GM23338 (cell line): ENCODE data around the gene LRFN3. TPM values are rescaled to one million over a fixed set of nuclear protein-coding genes. Genes with fewer than 3 reads are reported as not detected.

Experiments
- ATAC-seq: fragments of 200-7000 bp; cut with Tn5 transposase; 3 replicates; pipeline ENCODE4 v1.9.1; 2020
- DNase-seq: peaks from one replicate; pipeline ENCODE4 v3.0.0-alpha.2; 2015; ENCODE audit warnings: low spot score
- H2AFZ ChIP-seq: fragments of 200-600 bp; sonication (generic); 2 replicates; pipeline ENCODE4 v1.8.0; 2016; ENCODE audit warnings: antibody characterized with exemption, mild to moderate bottlenecking, moderate library complexity
- H3F3A ChIP-seq: fragments of 200-600 bp; sonication (generic); replicated peaks from 2 replicates; pipeline ENCODE4 v1.8.0; 2017; ENCODE audit warnings: antibody characterized with exemption, mixed run types, low read depth
- H3K27ac ChIP-seq: fragments of 200-600 bp; sonication (generic); 2 replicates; pipeline ENCODE4 v1.6.1; 2016; ENCODE audit warnings: low read depth
- H3K27me3 ChIP-seq: fragments of 200-600 bp; sonication (generic); 2 replicates; pipeline ENCODE4 v1.8.0; 2016; ENCODE audit warnings: mild to moderate bottlenecking, mixed run types, moderate library complexity; ENCODE audit not compliant: insufficient read depth
- H3K36me3 ChIP-seq: fragments of 200-600 bp; sonication (generic); 2 replicates; pipeline ENCODE4 v1.8.0; 2016; ENCODE audit warnings: mild to moderate bottlenecking; ENCODE audit not compliant: insufficient read depth
- H3K4me1 ChIP-seq: fragments of 200-600 bp; sonication (generic); 2 replicates; pipeline ENCODE4 v1.8.0; 2016; ENCODE audit warnings: mild to moderate bottlenecking, moderate library complexity; ENCODE audit not compliant: insufficient read depth
- H3K4me2 ChIP-seq: fragments of 200-600 bp; sonication (generic); 2 replicates; pipeline ENCODE4 v1.7.1; 2017; ENCODE audit warnings: mixed run types
- H3K4me3 ChIP-seq: fragments of 200-600 bp; sonication (generic); 2 replicates; pipeline ENCODE4 v1.6.1; 2016; ENCODE audit warnings: mixed run types
- H3K79me2 ChIP-seq: fragments of 200-600 bp; sonication (generic); replicated peaks from 2 replicates; pipeline ENCODE4 v1.8.0; 2017; ENCODE audit warnings: mild to moderate bottlenecking; ENCODE audit not compliant: insufficient read depth
- H3K9me2 ChIP-seq: fragments of 200-600 bp; sonication (generic); 2 replicates; pipeline ENCODE4 v1.8.0; 2017; ENCODE audit not compliant: insufficient read depth
- H4K20me1 ChIP-seq: fragments of 200-600 bp; sonication (generic); replicated peaks from 2 replicates; pipeline ENCODE4 v1.8.0; 2017; ENCODE audit warnings: mild to moderate bottlenecking; ENCODE audit not compliant: insufficient read depth
- H3K27ac Mint-ChIP-seq: 2 replicates; pipeline ENCODE4 v1.8.0; 2020; ENCODE audit warnings: inconsistent platforms, mild to moderate bottlenecking, moderate library complexity, mixed read lengths
- H3K27me3 Mint-ChIP-seq: 3 replicates; pipeline ENCODE4 v1.8.0; 2022; ENCODE audit warnings: low read depth, mild to moderate bottlenecking, moderate library complexity, mixed read lengths, inconsistent platforms; ENCODE audit not compliant: insufficient read depth, poor library complexity
- H3K36me3 Mint-ChIP-seq: 3 replicates; pipeline ENCODE4 v1.8.0; 2021; ENCODE audit warnings: low read depth, mild to moderate bottlenecking, inconsistent platforms, moderate library complexity, mixed read lengths
- H3K4me1 Mint-ChIP-seq: 3 replicates; pipeline ENCODE4 v1.8.0; 2020; ENCODE audit warnings: mild to moderate bottlenecking, inconsistent platforms, mixed read lengths
- H3K4me3 Mint-ChIP-seq: 3 replicates; pipeline ENCODE4 v1.8.0; 2021; ENCODE audit warnings: moderate library complexity, mild to moderate bottlenecking, inconsistent platforms, mixed read lengths
- H3K9me3 Mint-ChIP-seq: 3 replicates; pipeline ENCODE4 v1.8.0; 2020; ENCODE audit warnings: moderate library complexity, mild to moderate bottlenecking, inconsistent platforms, mixed read lengths
- EZH2phosphoT487 ChIP-seq: fragments of 200-600 bp; sonication (generic); IDR thresholded peaks from one replicate; pipeline ENCODE4 v1.8.1; 2018; ENCODE audit warnings: antibody characterized with exemption; ENCODE audit not compliant: unreplicated experiment
- JUNB ChIP-seq: IDR thresholded peaks from one replicate; pipeline ENCODE4 v1.6.1; 2016; ENCODE audit warnings: antibody characterized with exemption; ENCODE audit not compliant: unreplicated experiment
- ZNF331 ChIP-seq: fragments of 250-450 bp; sonication (Bioruptor Pico); IDR thresholded peaks from 2 replicates; pipeline ENCODE4 v1.5.0; 2020; ENCODE audit warnings: low read depth, mild to moderate bottlenecking, moderate library complexity
- polyA plus RNA-seq: library from polyadenylated mRNA; unstranded; fragments of >200 nt; fragmentation: Nextera tagmentation; extraction: Ambion mirVana; gene quantifications from 2 replicates; pipeline ENCODE4 v1.2.1, GENCODE V29; 2016
- total RNA-seq: library from RNA; depleted of rRNA; stranded (reverse); fragments of >200 nt; shearing (Covaris generic); gene quantifications from 2 replicates; pipeline ENCODE4 v1.2.3, GENCODE V29; 2014
- TF ChIP-seq, protein P1 (sequence below): IDR thresholded peaks from one replicate; pipeline ENCODE4 v1.6.1; 2018; ENCODE audit warnings: antibody characterized with exemption; ENCODE audit not compliant: unreplicated experiment
- TF ChIP-seq, protein P2 (sequence below), 2 experiments: fragments of 200-600 bp in 1 of 2; sonication (generic) in 1 of 2; conservative IDR thresholded peaks; 2 replicates each; pipeline versions ENCODE4 v1.5.1 to v1.6.1; 2016 to 2017; ENCODE audit warnings: antibody characterized with exemption in 2 of 2, low read depth in 2 of 2, mild to moderate bottlenecking in 2 of 2, moderate library complexity in 1 of 2
- TF ChIP-seq, protein P3 (sequence below): IDR thresholded peaks from 2 replicates; pipeline ENCODE4 v1.6.1; 2016; ENCODE audit warnings: antibody characterized with exemption

The LRFN3 gene
- total and polyA plus RNA-seq, 2 experiments from 2014 or later: 5.8 to 15.1 TPM

DNA sequence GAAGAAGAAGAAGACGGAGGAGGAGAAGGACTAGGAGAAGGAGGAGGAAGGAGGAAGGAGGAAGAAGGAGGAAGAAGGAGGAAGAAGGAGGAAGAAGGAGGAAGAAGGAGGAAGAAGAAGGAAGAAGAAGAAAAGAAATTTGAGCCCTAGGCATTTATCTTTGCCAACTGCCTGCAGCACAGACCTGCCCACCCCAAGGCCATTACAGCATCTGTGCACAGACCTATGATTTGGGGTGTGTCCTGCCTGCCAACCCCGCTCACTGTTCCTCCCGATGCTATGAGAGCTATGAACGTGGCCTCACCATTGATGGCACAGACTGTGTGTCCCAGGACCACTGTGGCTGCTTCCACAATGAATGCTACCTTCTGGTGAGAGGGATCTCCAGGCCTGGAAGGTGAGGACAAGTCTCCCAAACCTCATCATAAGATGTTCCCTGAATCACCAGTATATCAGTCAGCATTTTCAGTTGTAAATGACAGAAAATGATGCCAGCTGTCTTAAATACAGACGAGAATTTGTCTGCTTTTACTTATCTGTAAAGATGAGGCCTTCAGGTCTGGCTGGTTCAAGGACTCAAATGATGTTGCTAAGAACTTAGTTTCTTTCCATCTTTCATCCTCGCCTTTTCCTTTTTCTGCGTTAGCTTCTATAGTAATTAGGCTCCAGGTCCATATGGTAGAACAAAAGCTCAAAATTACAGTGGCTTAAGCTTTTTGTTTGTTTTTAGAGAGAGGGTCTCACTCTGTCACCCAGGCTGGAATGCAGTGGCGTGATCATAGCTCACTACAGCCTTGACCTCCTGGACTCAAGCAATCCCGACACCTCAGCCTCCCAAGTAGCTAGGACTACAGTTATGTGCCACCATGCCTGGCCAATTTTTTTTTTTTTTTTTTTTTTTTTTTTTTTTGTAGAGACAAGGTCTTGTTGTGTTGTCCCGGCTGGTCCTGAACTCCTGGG, 54.9 kb downstream of the LRFN3 start:
- Mint-ChIP-seq H3K9me3 (no peaks in the 10 kb centered on the region; the same call in 2 of the 3 replicates), H3K4me3 (no peak overlapping the region), H3K36me3 (no peaks in the 10 kb centered on the region), H3K4me1 (peaks cover 6% of the 10 kb centered on the region; the same call in 2 of the 3 replicates), H3K27ac (no peak overlapping the region), H3K27me3 (peaks cover 17% of the 10 kb centered on the region)
- no peak for ATAC-seq
- Histone ChIP-seq H3K4me3 (no peak overlapping the region), H3K79me2 (peaks cover 4% of the 10 kb centered on the region; the same call in 1 of the 2 replicates), H3K36me3 (no peaks in the 10 kb centered on the region), H3F3A (0 out of 2 replicates have a peak, but pooled peaks cover 6% of the 10 kb centered on the region), H3K27ac (no peak overlapping the region), H3K27me3 (peaks cover 7% of the 10 kb centered on the region), H3K9me2 (no peaks in the 10 kb centered on the region), H3K4me2 (no peak overlapping the region), H2AFZ (no peak overlapping the region), H3K4me1 (peaks cover 4% of the 10 kb centered on the region; the same call in 1 of the 2 replicates), H4K20me1 (no peaks in the 10 kb centered on the region; the same call in 1 of the 2 replicates)
- DNase-seq: no peak
- TF ChIP-seq EZH2phosphoT487 (no peak), JUNB (no peak), ZNF331 (no peak)
- TF ChIP-seq, protein P1, sequence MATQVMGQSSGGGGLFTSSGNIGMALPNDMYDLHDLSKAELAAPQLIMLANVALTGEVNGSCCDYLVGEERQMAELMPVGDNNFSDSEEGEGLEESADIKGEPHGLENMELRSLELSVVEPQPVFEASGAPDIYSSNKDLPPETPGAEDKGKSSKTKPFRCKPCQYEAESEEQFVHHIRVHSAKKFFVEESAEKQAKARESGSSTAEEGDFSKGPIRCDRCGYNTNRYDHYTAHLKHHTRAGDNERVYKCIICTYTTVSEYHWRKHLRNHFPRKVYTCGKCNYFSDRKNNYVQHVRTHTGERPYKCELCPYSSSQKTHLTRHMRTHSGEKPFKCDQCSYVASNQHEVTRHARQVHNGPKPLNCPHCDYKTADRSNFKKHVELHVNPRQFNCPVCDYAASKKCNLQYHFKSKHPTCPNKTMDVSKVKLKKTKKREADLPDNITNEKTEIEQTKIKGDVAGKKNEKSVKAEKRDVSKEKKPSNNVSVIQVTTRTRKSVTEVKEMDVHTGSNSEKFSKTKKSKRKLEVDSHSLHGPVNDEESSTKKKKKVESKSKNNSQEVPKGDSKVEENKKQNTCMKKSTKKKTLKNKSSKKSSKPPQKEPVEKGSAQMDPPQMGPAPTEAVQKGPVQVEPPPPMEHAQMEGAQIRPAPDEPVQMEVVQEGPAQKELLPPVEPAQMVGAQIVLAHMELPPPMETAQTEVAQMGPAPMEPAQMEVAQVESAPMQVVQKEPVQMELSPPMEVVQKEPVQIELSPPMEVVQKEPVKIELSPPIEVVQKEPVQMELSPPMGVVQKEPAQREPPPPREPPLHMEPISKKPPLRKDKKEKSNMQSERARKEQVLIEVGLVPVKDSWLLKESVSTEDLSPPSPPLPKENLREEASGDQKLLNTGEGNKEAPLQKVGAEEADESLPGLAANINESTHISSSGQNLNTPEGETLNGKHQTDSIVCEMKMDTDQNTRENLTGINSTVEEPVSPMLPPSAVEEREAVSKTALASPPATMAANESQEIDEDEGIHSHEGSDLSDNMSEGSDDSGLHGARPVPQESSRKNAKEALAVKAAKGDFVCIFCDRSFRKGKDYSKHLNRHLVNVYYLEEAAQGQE: no peak
- TF ChIP-seq, protein P2, sequence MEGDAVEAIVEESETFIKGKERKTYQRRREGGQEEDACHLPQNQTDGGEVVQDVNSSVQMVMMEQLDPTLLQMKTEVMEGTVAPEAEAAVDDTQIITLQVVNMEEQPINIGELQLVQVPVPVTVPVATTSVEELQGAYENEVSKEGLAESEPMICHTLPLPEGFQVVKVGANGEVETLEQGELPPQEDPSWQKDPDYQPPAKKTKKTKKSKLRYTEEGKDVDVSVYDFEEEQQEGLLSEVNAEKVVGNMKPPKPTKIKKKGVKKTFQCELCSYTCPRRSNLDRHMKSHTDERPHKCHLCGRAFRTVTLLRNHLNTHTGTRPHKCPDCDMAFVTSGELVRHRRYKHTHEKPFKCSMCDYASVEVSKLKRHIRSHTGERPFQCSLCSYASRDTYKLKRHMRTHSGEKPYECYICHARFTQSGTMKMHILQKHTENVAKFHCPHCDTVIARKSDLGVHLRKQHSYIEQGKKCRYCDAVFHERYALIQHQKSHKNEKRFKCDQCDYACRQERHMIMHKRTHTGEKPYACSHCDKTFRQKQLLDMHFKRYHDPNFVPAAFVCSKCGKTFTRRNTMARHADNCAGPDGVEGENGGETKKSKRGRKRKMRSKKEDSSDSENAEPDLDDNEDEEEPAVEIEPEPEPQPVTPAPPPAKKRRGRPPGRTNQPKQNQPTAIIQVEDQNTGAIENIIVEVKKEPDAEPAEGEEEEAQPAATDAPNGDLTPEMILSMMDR (conservative IDR thresholded peaks at IDR 0.05; ENCODE audit: low read depth in 2 of 2): no peak
- TF ChIP-seq, protein P3, sequence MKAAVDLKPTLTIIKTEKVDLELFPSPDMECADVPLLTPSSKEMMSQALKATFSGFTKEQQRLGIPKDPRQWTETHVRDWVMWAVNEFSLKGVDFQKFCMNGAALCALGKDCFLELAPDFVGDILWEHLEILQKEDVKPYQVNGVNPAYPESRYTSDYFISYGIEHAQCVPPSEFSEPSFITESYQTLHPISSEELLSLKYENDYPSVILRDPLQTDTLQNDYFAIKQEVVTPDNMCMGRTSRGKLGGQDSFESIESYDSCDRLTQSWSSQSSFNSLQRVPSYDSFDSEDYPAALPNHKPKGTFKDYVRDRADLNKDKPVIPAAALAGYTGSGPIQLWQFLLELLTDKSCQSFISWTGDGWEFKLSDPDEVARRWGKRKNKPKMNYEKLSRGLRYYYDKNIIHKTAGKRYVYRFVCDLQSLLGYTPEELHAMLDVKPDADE: no peak
